Neural progenitor cell (in vitro differentiated cells): ENCODE data around the gene TFAP2C. TPM values are rescaled to one million over a fixed set of nuclear protein-coding genes. Genes with fewer than 3 reads are reported as not detected.

Experiments used
- DNase-seq: peaks from one replicate; pipeline ENCODE4 v3.0.0-alpha.2; 2016; ENCODE audit warnings: low spot score
- H2AFZ ChIP-seq: fragments of 200-600 bp; sonication (generic); replicated peaks from 2 replicates; pipeline ENCODE4 v1.6.1; 2016; ENCODE audit warnings: antibody characterized with exemption
- H3F3A ChIP-seq: fragments of 200-600 bp; sonication (generic); 2 replicates; pipeline ENCODE4 v1.6.1; 2016; ENCODE audit warnings: antibody characterized with exemption, low read depth
- H3K27ac ChIP-seq: fragments of 200-600 bp; sonication (generic); 2 replicates; pipeline ENCODE4 v1.5.1; 2016; ENCODE audit warnings: mild to moderate bottlenecking
- H3K27me3 ChIP-seq: fragments of 200-600 bp; sonication (generic); 2 replicates; pipeline ENCODE4 v1.6.1; 2016; ENCODE audit warnings: mild to moderate bottlenecking, moderate library complexity
- H3K36me3 ChIP-seq: fragments of 200-600 bp; sonication (generic); 2 replicates; pipeline ENCODE4 v1.5.1; 2016
- H3K4me1 ChIP-seq: fragments of 200-600 bp; sonication (generic); 2 replicates; pipeline ENCODE4 v1.6.1; 2016; ENCODE audit warnings: mixed run types
- H3K4me2 ChIP-seq: fragments of 200-600 bp; sonication (generic); 2 replicates; pipeline ENCODE4 v1.6.1; 2016
- H3K4me3 ChIP-seq: fragments of 200-600 bp; sonication (generic); 2 replicates; pipeline ENCODE4 v1.5.1; 2016
- H3K79me2 ChIP-seq: fragments of 200-600 bp; sonication (generic); 2 replicates; pipeline ENCODE4 v1.6.1; 2016; ENCODE audit warnings: low read depth
- H3K9ac ChIP-seq: fragments of 200-600 bp; sonication (generic); 2 replicates; pipeline ENCODE4 v1.6.1; 2016
- H3K9me3 ChIP-seq: fragments of 200-600 bp; sonication (generic); 2 replicates; pipeline ENCODE4 v1.5.1; 2016; ENCODE audit warnings: low read depth
- H4K20me1 ChIP-seq: fragments of 200-600 bp; sonication (generic); 2 replicates; pipeline ENCODE4 v1.6.1; 2016; ENCODE audit warnings: low read depth
- H3K27ac Mint-ChIP-seq: 3 replicates; pipeline ENCODE4 v1.8.0; 2021; ENCODE audit warnings: mixed read lengths
- H3K27me3 Mint-ChIP-seq: 2 replicates; pipeline ENCODE4 v1.8.0; 2022; ENCODE audit warnings: low read depth, mild to moderate bottlenecking, inconsistent platforms, moderate library complexity, mixed read lengths; ENCODE audit not compliant: insufficient read depth
- H3K36me3 Mint-ChIP-seq: 3 replicates; pipeline ENCODE4 v1.8.0; 2021; ENCODE audit warnings: mixed read lengths
- H3K4me1 Mint-ChIP-seq: 3 replicates; pipeline ENCODE4 v1.8.0; 2021; ENCODE audit warnings: mixed read lengths
- H3K4me3 Mint-ChIP-seq: 3 replicates; pipeline ENCODE4 v1.8.0; 2021; ENCODE audit warnings: mild to moderate bottlenecking, moderate library complexity, mixed read lengths
- H3K9me3 Mint-ChIP-seq: 3 replicates; pipeline ENCODE4 v1.8.0; 2020; ENCODE audit warnings: mixed read lengths
- CTCF ChIP-seq: fragments of 200-600 bp; sonication (generic); IDR thresholded peaks from 2 replicates; pipeline ENCODE4 v1.5.1; 2017; ENCODE audit warnings: antibody characterized with exemption, mild to moderate bottlenecking
- EZH2 ChIP-seq: fragments of 200-600 bp; sonication (generic); IDR thresholded peaks from 2 replicates; pipeline ENCODE4 v1.6.1; 2017; ENCODE audit warnings: antibody characterized with exemption, mild to moderate bottlenecking, moderate library complexity
- EZH2phosphoT487 ChIP-seq: fragments of 200-600 bp; sonication (generic); IDR thresholded peaks from 2 replicates; pipeline ENCODE4 v1.6.1; 2017; ENCODE audit warnings: antibody characterized with exemption
- total RNA-seq: library from RNA; depleted of rRNA; stranded (reverse); fragments of >200 nt; gene quantifications from 2 replicates; pipeline ENCODE4 v1.2.3, GENCODE V29; 2015; ENCODE audit warnings: low replicate concordance

The TFAP2C gene
- total RNA-seq, 1 donor from 2014 or later = 0.60 TPM

GRCh38 chr20:56588996-56589395, 40.1 kb upstream of the TFAP2C start:
- Mint-ChIP-seq H3K4me3 (no peak overlapping the region), H3K27ac (no peak overlapping the region), H3K36me3 (no peaks in the 10 kb centered on the region), H3K4me1 (peaks cover 5% of the 10 kb centered on the region), H3K9me3 (no peaks in the 10 kb centered on the region), H3K27me3 (peaks cover 4% of the 10 kb centered on the region)
- Histone ChIP-seq H3F3A (no peaks in the 10 kb centered on the region), H2AFZ (no peak overlapping the region), H3K9ac (no peak overlapping the region), H3K4me2 (no peak overlapping the region), H3K4me1 (no peaks in the 10 kb centered on the region), H3K27me3 (no peaks in the 10 kb centered on the region), H3K36me3 (no peaks in the 10 kb centered on the region), H3K9me3 (no peaks in the 10 kb centered on the region), H3K79me2 (no peaks in the 10 kb centered on the region), H3K27ac (no peak overlapping the region), H4K20me1 (no peaks in the 10 kb centered on the region), H3K4me3 (no peak overlapping the region)
- no peak for DNase-seq
- TF ChIP-seq EZH2phosphoT487 (no peak), CTCF (no peak), EZH2 (no peak)

- Histone ChIP-seq H3K36me3 (no peaks in the 10 kb centered on the region), H2AFZ (no peak overlapping the region), H3K4me1 (no peaks in the 10 kb centered on the region), H4K20me1 (no peaks in the 10 kb centered on the region), H3K27ac (no peak overlapping the region), H3K9ac (no peak overlapping the region), H3K27me3 (no peaks in the 10 kb centered on the region), H3K9me3 (no peaks in the 10 kb centered on the region), H3K4me2 (no peak overlapping the region), H3F3A (no peaks in the 10 kb centered on the region), H3K4me3 (no peak overlapping the region), H3K79me2 (no peaks in the 10 kb centered on the region)
- TF ChIP-seq CTCF (no peak), EZH2phosphoT487 (no peak), EZH2 (no peak)
- Mint-ChIP-seq H3K36me3 (no peaks in the 10 kb centered on the region), H3K4me1 (peaks cover 5% of the 10 kb centered on the region), H3K27me3 (peaks cover 4% of the 10 kb centered on the region), H3K9me3 (no peaks in the 10 kb centered on the region), H3K4me3 (no peak overlapping the region), H3K27ac (no peak overlapping the region)
- DNase-seq = no peak
Observed at GRCh38 chr20:56589633-56590032, 39.5 kb upstream of the TFAP2C start.

GRCh38 chr20:56590888-56591287, 38.2 kb upstream of the TFAP2C start:
- H3K4me2 ChIP-seq = no peak overlapping the region
- peaks cover 9% of the 10 kb centered on the region for H3K4me1 Mint-ChIP-seq
- no peaks in the 10 kb centered on the region for H4K20me1 ChIP-seq
- H3K4me3 ChIP-seq = no peak overlapping the region
- H3K36me3 ChIP-seq = no peaks in the 10 kb centered on the region
- no peaks in the 10 kb centered on the region for H3K4me1 ChIP-seq
- no peaks in the 10 kb centered on the region for H3K9me3 ChIP-seq
- DNase-seq = no peak
- H3K79me2 ChIP-seq = no peaks in the 10 kb centered on the region
- no peak overlapping the region for H3K27ac Mint-ChIP-seq
- H3F3A ChIP-seq = peaks cover 5% of the 10 kb centered on the region
- H3K27me3 ChIP-seq = no peaks in the 10 kb centered on the region
- no peaks in the 10 kb centered on the region for H3K9me3 Mint-ChIP-seq
- no peak overlapping the region for H3K27ac ChIP-seq
- no peak overlapping the region for H3K4me3 Mint-ChIP-seq
- TF ChIP-seq CTCF (no peak), EZH2phosphoT487 (no peak), EZH2 (no peak)
- no peak overlapping the region for H2AFZ ChIP-seq
- peaks cover 2% of the 10 kb centered on the region for H3K27me3 Mint-ChIP-seq
- no peaks in the 10 kb centered on the region for H3K36me3 Mint-ChIP-seq
- H3K9ac ChIP-seq = no peak overlapping the region
